Neural cell (in vitro differentiated cells): ENCODE measurements around the gene DBNDD1.

ENCODE experiments used
- EP300 ChIP-seq: fragments of 450-650 bp; conservative IDR thresholded peaks from 2 replicates; pipeline ENCODE4 v1.6.1; 2014; ENCODE audit warnings: antibody characterized with exemption, mild to moderate bottlenecking, moderate library complexity; ENCODE audit not compliant: poor library complexity, severe bottlenecking
- EZH2 ChIP-seq: fragments of 200-600, 300-800 bp; shearing (Covaris generic), sonication (generic); IDR thresholded peaks from 2 replicates; pipeline ENCODE4 v1.6.1; 2014; ENCODE audit warnings: antibody characterized with exemption, low read length, borderline replicate concordance, mild to moderate bottlenecking; ENCODE audit not compliant: insufficient read depth, poor library complexity, severe bottlenecking
- SMC3 ChIP-seq: fragments of 450-650 bp; conservative IDR thresholded peaks from 2 replicates; pipeline ENCODE4 v1.6.1; 2014; ENCODE audit warnings: antibody characterized with exemption, mild to moderate bottlenecking, moderate library complexity; ENCODE audit not compliant: poor library complexity
- TAF1 ChIP-seq: IDR thresholded peaks from 2 replicates; pipeline ENCODE4 v1.6.1; 2012; ENCODE audit warnings: low read depth
- TF ChIP-seq, protein P1 (sequence below): fragments of 450-650 bp; IDR thresholded peaks from 2 replicates; pipeline ENCODE4 v1.5.1; 2014; ENCODE audit warnings: antibody characterized with exemption, mild to moderate bottlenecking, moderate library complexity; ENCODE audit not compliant: poor library complexity, severe bottlenecking
- TF ChIP-seq, protein P2 (sequence below): IDR thresholded peaks from 2 replicates; pipeline ENCODE4 v1.6.1; 2012; ENCODE audit warnings: borderline replicate concordance

GRCh38 chr16:89988951-89989350 lies 30.3 kb downstream of the DBNDD1 start:
- TF ChIP-seq, protein P1, sequence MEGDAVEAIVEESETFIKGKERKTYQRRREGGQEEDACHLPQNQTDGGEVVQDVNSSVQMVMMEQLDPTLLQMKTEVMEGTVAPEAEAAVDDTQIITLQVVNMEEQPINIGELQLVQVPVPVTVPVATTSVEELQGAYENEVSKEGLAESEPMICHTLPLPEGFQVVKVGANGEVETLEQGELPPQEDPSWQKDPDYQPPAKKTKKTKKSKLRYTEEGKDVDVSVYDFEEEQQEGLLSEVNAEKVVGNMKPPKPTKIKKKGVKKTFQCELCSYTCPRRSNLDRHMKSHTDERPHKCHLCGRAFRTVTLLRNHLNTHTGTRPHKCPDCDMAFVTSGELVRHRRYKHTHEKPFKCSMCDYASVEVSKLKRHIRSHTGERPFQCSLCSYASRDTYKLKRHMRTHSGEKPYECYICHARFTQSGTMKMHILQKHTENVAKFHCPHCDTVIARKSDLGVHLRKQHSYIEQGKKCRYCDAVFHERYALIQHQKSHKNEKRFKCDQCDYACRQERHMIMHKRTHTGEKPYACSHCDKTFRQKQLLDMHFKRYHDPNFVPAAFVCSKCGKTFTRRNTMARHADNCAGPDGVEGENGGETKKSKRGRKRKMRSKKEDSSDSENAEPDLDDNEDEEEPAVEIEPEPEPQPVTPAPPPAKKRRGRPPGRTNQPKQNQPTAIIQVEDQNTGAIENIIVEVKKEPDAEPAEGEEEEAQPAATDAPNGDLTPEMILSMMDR = no peak
- TF ChIP-seq SMC3 (no peak), TAF1 (no peak), EZH2 (no peak), EP300 (no peak)
- TF ChIP-seq, protein P2, sequence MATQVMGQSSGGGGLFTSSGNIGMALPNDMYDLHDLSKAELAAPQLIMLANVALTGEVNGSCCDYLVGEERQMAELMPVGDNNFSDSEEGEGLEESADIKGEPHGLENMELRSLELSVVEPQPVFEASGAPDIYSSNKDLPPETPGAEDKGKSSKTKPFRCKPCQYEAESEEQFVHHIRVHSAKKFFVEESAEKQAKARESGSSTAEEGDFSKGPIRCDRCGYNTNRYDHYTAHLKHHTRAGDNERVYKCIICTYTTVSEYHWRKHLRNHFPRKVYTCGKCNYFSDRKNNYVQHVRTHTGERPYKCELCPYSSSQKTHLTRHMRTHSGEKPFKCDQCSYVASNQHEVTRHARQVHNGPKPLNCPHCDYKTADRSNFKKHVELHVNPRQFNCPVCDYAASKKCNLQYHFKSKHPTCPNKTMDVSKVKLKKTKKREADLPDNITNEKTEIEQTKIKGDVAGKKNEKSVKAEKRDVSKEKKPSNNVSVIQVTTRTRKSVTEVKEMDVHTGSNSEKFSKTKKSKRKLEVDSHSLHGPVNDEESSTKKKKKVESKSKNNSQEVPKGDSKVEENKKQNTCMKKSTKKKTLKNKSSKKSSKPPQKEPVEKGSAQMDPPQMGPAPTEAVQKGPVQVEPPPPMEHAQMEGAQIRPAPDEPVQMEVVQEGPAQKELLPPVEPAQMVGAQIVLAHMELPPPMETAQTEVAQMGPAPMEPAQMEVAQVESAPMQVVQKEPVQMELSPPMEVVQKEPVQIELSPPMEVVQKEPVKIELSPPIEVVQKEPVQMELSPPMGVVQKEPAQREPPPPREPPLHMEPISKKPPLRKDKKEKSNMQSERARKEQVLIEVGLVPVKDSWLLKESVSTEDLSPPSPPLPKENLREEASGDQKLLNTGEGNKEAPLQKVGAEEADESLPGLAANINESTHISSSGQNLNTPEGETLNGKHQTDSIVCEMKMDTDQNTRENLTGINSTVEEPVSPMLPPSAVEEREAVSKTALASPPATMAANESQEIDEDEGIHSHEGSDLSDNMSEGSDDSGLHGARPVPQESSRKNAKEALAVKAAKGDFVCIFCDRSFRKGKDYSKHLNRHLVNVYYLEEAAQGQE = no peak
